KMS-11 (cell line): ENCODE results near the gene IVL.

Experiments used
- H2AFZ ChIP-seq: fragments of 200-600 bp; sonication (generic); 2 replicates; pipeline ENCODE4 v1.6.1; 2016; ENCODE audit warnings: antibody characterized with exemption, mixed run types, low read depth
- H3K27ac ChIP-seq: fragments of 200-600 bp; sonication (generic); 2 replicates; pipeline ENCODE4 v1.6.1; 2016; ENCODE audit warnings: mild to moderate bottlenecking, mixed run types
- H3K27me3 ChIP-seq: fragments of 200-600 bp; sonication (generic); 2 replicates; pipeline ENCODE4 v1.6.1; 2017; ENCODE audit warnings: mild to moderate bottlenecking, low read depth, mixed run types, moderate library complexity; ENCODE audit not compliant: insufficient read depth
- H3K36me3 ChIP-seq: fragments of 200-600 bp; sonication (generic); 2 replicates; pipeline ENCODE4 v1.6.1; 2017; ENCODE audit warnings: mild to moderate bottlenecking, mixed run types; ENCODE audit not compliant: insufficient read depth
- H3K4me1 ChIP-seq: fragments of 200-600 bp; sonication (generic); 2 replicates; pipeline ENCODE4 v1.6.1; 2016; ENCODE audit warnings: mild to moderate bottlenecking, low read depth, mixed run types; ENCODE audit not compliant: poor library complexity, severe bottlenecking
- H3K4me2 ChIP-seq: fragments of 200-600 bp; sonication (generic); 2 replicates; pipeline ENCODE4 v1.7.0; 2016; ENCODE audit warnings: mild to moderate bottlenecking, mixed run types
- H3K4me3 ChIP-seq: fragments of 200-600 bp; sonication (generic); IDR thresholded peaks from 2 replicates; pipeline ENCODE4 v1.6.1; 2017; ENCODE audit warnings: low read depth, low read length, mixed read lengths; ENCODE audit not compliant: insufficient read depth
- H3K79me2 ChIP-seq: fragments of 200-600 bp; sonication (generic); 2 replicates; pipeline ENCODE4 v1.6.1; 2016; ENCODE audit warnings: low read depth, mixed run types; ENCODE audit not compliant: insufficient read depth
- H3K9ac ChIP-seq: fragments of 200-600 bp; sonication (generic); 2 replicates; pipeline ENCODE4 v1.6.1; 2016; ENCODE audit warnings: mild to moderate bottlenecking, mixed run types
- H4K20me1 ChIP-seq: fragments of 200-600 bp; sonication (generic); 2 replicates; pipeline ENCODE4 v1.6.1; 2016; ENCODE audit warnings: mild to moderate bottlenecking, mixed run types; ENCODE audit not compliant: insufficient read depth
- TF ChIP-seq, protein P1 (sequence below): fragments of 200-600 bp; sonication (generic); conservative IDR thresholded peaks from 2 replicates; pipeline ENCODE4 v1.6.1; 2017; ENCODE audit warnings: low read depth, mild to moderate bottlenecking, antibody characterized with exemption, low read length, moderate library complexity, mixed read lengths

IVL gene

GRCh38 chr1:152941037-152941711, 32.8 kb downstream of the IVL start:
- Histone ChIP-seq H3K79me2 (no peaks in the 10 kb centered on the region), H3K4me1 (no peaks in the 10 kb centered on the region), H3K9ac (no peak overlapping the region), H3K36me3 (no peaks in the 10 kb centered on the region), H3K27ac (no peak overlapping the region), H4K20me1 (no peaks in the 10 kb centered on the region), H3K4me2 (no peak overlapping the region), H3K4me3 (no peak overlapping the region), H2AFZ (no peak overlapping the region), H3K27me3 (no peaks in the 10 kb centered on the region)
- TF ChIP-seq, protein P1, sequence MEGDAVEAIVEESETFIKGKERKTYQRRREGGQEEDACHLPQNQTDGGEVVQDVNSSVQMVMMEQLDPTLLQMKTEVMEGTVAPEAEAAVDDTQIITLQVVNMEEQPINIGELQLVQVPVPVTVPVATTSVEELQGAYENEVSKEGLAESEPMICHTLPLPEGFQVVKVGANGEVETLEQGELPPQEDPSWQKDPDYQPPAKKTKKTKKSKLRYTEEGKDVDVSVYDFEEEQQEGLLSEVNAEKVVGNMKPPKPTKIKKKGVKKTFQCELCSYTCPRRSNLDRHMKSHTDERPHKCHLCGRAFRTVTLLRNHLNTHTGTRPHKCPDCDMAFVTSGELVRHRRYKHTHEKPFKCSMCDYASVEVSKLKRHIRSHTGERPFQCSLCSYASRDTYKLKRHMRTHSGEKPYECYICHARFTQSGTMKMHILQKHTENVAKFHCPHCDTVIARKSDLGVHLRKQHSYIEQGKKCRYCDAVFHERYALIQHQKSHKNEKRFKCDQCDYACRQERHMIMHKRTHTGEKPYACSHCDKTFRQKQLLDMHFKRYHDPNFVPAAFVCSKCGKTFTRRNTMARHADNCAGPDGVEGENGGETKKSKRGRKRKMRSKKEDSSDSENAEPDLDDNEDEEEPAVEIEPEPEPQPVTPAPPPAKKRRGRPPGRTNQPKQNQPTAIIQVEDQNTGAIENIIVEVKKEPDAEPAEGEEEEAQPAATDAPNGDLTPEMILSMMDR, result no peak

GRCh38 chr1:152942161-152942560, 33.8 kb downstream of the IVL start:
- Histone ChIP-seq H3K4me2 (no peak overlapping the region), H3K4me3 (no peak overlapping the region), H3K79me2 (no peaks in the 10 kb centered on the region), H3K36me3 (no peaks in the 10 kb centered on the region), H2AFZ (no peak overlapping the region), H3K4me1 (no peaks in the 10 kb centered on the region), H3K27ac (no peak overlapping the region), H3K9ac (no peak overlapping the region), H4K20me1 (no peaks in the 10 kb centered on the region), H3K27me3 (no peaks in the 10 kb centered on the region)
- TF ChIP-seq, protein P1, result no peak

DNA sequence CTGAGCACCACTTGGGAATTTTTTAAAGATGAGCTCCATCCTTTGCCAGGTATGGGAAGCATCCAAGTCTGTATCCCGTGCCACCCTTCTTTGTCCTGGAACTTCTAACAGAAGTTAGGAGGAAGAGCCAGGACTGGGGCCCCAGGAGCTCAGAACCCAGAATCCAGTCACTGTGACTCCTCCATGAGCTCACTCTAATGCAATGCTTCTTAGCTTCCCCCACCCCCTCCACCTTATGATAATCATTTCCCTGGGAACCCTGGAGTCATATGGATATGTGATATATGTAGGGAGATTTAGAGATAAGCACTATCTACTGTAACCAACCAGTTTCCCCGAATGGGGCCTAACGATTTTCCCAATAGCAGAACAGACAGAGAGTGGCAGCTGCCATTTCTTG, 37.9 kb downstream of the IVL start:
- TF ChIP-seq, protein P1, result no peak
- Histone ChIP-seq H3K27ac (no peak overlapping the region), H3K4me1 (no peaks in the 10 kb centered on the region), H3K79me2 (no peaks in the 10 kb centered on the region), H3K36me3 (no peaks in the 10 kb centered on the region), H3K27me3 (no peaks in the 10 kb centered on the region), H4K20me1 (no peaks in the 10 kb centered on the region), H2AFZ (no peak overlapping the region), H3K4me2 (no peak overlapping the region), H3K9ac (no peak overlapping the region), H3K4me3 (no peak overlapping the region)

DNA sequence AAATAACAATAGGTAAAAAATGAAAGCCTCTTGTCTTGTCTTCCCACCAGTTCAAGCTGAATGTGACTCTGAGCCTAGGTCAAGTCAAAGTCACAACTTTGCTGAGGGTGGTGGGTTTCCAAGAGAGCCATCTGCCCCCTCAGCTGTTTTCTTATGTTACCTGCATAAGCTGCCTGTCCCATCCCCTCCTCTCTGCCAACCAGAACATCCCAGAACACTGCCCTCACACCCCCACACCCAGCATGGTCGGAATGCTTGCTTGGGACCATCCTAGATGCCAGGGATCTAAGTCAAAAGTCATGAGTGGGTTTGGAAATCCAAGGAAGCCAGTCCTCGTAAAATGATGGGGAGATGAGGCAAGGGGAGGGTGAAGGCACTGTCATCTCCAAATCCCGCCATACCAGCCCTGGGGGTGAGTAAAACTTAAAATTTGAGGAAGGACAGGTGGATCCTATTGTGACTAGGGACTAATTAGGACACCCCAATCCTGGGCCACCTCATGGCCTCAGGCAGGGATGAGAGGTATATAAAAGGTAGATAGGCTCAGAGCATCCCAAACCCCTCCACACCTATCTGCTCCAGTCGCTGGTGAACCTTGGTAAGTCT, 38.4 kb downstream of the IVL start, which contains the start of gene SPRR5:
TSS of gene SPRR5 (plus strand) at position 556 of the 606 bp plus-strand sequence. CDS start 1,349 bp downstream, outside the sequence.
- TF ChIP-seq, protein P1, result no peak
- no peak within 1 kb of the TSS for H3K27ac ChIP-seq
- no peak within 1 kb of the TSS for H3K9ac ChIP-seq
- no peaks in the 10 kb centered on the region for H3K27me3 ChIP-seq
- no peaks in the 10 kb centered on the region for H4K20me1 ChIP-seq
- no peaks in the 10 kb centered on the region for H3K79me2 ChIP-seq
- no peaks in the 10 kb centered on the region for H3K4me1 ChIP-seq
- H3K4me3 ChIP-seq, result no peak within 1 kb of the TSS
- H3K36me3 ChIP-seq, result no peaks in the 10 kb centered on the region
- H3K4me2 ChIP-seq, result no peak within 1 kb of the TSS
- no peak within 1 kb of the TSS for H2AFZ ChIP-seq
